ENCODE results near the gene RNU6-1.

GRCh38 chr15:67835297-67836133, 4.3 kb downstream of the RNU6-1 start:
- TF ChIP-seq POLR2A (IDR thresholded peaks at IDR 0.05) (no peak), CTCF (IDR thresholded peaks at IDR 0.05) (no peak)

Measured in gastroesophageal sphincter (tissue), 3 donors.